Upper lobe of right lung (tissue), 1 donor: ENCODE results near the gene HOXC9. TPM values are rescaled to one million over a fixed set of nuclear protein-coding genes. Genes with fewer than 3 reads are reported as not detected.
"Not testable (repeated sequence)": the region's sequence is repeated elsewhere in the genome, so short reads cannot be mapped to it uniquely, and the experiment has no call there.

Experiments
- ATAC-seq: fragments of 200-7000 bp; cut with Tn5 transposase; one replicate; pipeline ENCODE4 v1.9.1; 2020; ENCODE audit warnings: mild to moderate bottlenecking, moderate library complexity
- DNase-seq: peaks from one replicate; pipeline ENCODE4 v3.0.0-alpha.2; 2020
- H3K27ac ChIP-seq: fragments of 200-600 bp; one replicate; pipeline ENCODE4 v1.8.0; 2022
- H3K27me3 ChIP-seq: fragments of 200-600 bp; one replicate; pipeline ENCODE4 v1.8.0; 2022; ENCODE audit warnings: mild to moderate bottlenecking
- H3K36me3 ChIP-seq: fragments of 200-600 bp; one replicate; pipeline ENCODE4 v1.8.0; 2022
- H3K4me1 ChIP-seq: fragments of 200-600 bp; one replicate; pipeline ENCODE4 v1.8.0; 2022
- H3K4me3 ChIP-seq: fragments of 200-600 bp; one replicate; pipeline ENCODE4 v1.8.0; 2022; ENCODE audit warnings: mild to moderate bottlenecking
- H3K9me3 ChIP-seq: fragments of 200-600 bp; one replicate; pipeline ENCODE4 v1.8.0; 2022
- intact Hi-C: fragments of 100-400 bp; cut with DNase I; formaldehyde crosslinking; loops from one replicate; pipeline ENCODE4 v1.11.0; 2022
- total RNA-seq: library from RNA; stranded (reverse); fragmentation: NEBNext Ultra II Directional; extraction: Animal tissue kit (Norgen Biotek cat#: 25700); gene quantifications from one replicate; pipeline ENCODE4 v1.2.1, GENCODE V29; 2021
- TF ChIP-seq, protein P1 (sequence below): fragments of 200-600 bp; IDR thresholded peaks from one replicate; pipeline ENCODE4 v1.8.0; 2022; ENCODE audit warnings: antibody characterized with exemption
- donor health status: DM: no; HTN: yes; CAD: no; lungs with severe emphysema.

Gene HOXC9
- total RNA-seq, 1 donor from 2014 or later, result 0.61 TPM

DNA sequence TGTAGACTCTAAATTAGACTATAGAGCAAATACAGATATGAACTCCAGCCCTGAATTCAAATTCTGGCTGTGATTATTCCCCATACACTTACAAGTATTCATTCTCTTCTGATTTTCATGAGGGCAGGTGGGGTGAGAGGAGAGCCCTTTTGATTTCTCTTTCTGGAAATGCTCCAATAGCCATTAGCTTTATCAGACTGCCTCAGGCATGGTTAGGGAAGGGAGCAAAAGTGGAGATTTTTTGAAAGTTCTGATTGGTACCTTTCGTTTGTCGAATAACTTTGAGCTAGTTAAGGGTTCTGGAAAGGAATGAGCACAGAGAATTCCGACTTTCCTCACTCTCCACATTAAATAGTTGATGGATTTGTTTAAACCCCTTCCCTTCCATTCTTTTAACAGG is 40.7 kb downstream of the HOXC9 start:
- H3K4me1 ChIP-seq, result no peaks in the 10 kb centered on the region
- H3K27ac ChIP-seq, result no peak overlapping the region
- ATAC-seq (no peak), DNase-seq (no peak)
- TF ChIP-seq, protein P1, sequence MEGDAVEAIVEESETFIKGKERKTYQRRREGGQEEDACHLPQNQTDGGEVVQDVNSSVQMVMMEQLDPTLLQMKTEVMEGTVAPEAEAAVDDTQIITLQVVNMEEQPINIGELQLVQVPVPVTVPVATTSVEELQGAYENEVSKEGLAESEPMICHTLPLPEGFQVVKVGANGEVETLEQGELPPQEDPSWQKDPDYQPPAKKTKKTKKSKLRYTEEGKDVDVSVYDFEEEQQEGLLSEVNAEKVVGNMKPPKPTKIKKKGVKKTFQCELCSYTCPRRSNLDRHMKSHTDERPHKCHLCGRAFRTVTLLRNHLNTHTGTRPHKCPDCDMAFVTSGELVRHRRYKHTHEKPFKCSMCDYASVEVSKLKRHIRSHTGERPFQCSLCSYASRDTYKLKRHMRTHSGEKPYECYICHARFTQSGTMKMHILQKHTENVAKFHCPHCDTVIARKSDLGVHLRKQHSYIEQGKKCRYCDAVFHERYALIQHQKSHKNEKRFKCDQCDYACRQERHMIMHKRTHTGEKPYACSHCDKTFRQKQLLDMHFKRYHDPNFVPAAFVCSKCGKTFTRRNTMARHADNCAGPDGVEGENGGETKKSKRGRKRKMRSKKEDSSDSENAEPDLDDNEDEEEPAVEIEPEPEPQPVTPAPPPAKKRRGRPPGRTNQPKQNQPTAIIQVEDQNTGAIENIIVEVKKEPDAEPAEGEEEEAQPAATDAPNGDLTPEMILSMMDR, result no peak
- peaks cover 83% of the 10 kb centered on the region for H3K27me3 ChIP-seq
- H3K4me3 ChIP-seq, result no peak overlapping the region
- no peaks in the 10 kb centered on the region for H3K36me3 ChIP-seq
- intact Hi-C loops, result no loop called here
- H3K9me3 ChIP-seq, result no peaks in the 10 kb centered on the region

- DNase-seq, result no peak
- no peak for ATAC-seq
- H3K36me3 ChIP-seq, result no peaks in the 10 kb centered on the region
- no peaks in the 10 kb centered on the region for H3K9me3 ChIP-seq
- intact Hi-C loops, result no loop called here
- TF ChIP-seq, protein P1, result no peak
- no peaks in the 10 kb centered on the region for H3K4me1 ChIP-seq
- H3K4me3 ChIP-seq, result no peak overlapping the region
- H3K27ac ChIP-seq, result no peak overlapping the region
- H3K27me3 ChIP-seq, result peaks cover 83% of the 10 kb centered on the region
Observed at GRCh38 chr12:54041097-54041690, 41.2 kb downstream of the HOXC9 start.

- H3K9me3 ChIP-seq, H3K4me1 ChIP-seq, ATAC-seq, DNase-seq, H3K4me3 ChIP-seq, H3K27ac ChIP-seq, intact Hi-C loops, H3K36me3 ChIP-seq: not testable (repeated sequence)
- H3K27me3 ChIP-seq, result peaks cover 83% of the 10 kb centered on the region
Observed at GRCh38 chr12:54042033-54042432, 42.1 kb downstream of the HOXC9 start.

- Histone ChIP-seq H3K4me1 (no peaks in the 10 kb centered on the region), H3K27me3 (peaks cover 86% of the 10 kb centered on the region), H3K27ac (no peak overlapping the region), H3K36me3 (no peaks in the 10 kb centered on the region), H3K9me3 (no peaks in the 10 kb centered on the region), H3K4me3 (no peak overlapping the region)
- no peak for DNase-seq
- intact Hi-C loops, result no loop called here
- TF ChIP-seq, protein P1, result no peak
- ATAC-seq, result no peak
Observed at GRCh38 chr12:54042970-54043853, 43.3 kb downstream of the HOXC9 start.

DNA sequence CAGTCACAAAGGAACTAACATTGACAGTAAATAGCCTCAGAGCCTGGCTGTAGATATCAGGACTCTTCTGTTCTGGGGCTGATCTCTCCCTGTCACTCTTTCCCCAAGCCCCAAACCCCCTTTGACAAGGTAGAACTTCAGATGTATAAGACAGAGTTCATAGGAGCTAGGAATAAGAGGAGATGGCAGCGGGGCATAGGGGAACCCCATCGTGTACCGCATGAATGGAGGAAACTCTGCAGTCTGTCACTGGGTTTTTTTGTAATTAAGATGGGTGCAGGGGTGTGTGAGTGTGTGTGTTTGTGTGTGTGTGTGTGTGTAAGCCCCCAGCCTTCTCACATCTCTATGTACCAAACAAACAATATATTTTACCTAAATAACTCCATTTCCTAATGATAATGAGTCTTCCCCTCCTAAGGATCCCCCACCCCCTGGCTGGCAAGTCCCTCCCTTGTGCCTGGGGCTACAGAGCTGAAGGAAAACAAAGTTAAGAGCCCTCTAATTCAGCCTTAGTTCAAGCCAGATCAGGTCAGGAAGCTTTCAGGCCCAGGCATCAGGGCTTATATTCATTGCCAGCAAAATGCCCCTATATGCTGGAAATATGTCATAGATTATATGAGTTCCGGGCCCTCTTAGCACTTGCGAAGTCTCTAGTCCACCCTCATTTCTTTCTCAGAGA is 44.6 kb downstream of the HOXC9 start:
- H3K4me1 ChIP-seq, result no peaks in the 10 kb centered on the region
- H3K36me3 ChIP-seq, result no peaks in the 10 kb centered on the region
- no peaks in the 10 kb centered on the region for H3K9me3 ChIP-seq
- H3K4me3 ChIP-seq, result no peak overlapping the region
- H3K27me3 ChIP-seq, result peaks cover 87% of the 10 kb centered on the region
- intact Hi-C loops, result no loop called here
- ATAC-seq (no peak), DNase-seq (no peak)
- TF ChIP-seq, protein P1, result no peak
- no peak overlapping the region for H3K27ac ChIP-seq

DNA sequence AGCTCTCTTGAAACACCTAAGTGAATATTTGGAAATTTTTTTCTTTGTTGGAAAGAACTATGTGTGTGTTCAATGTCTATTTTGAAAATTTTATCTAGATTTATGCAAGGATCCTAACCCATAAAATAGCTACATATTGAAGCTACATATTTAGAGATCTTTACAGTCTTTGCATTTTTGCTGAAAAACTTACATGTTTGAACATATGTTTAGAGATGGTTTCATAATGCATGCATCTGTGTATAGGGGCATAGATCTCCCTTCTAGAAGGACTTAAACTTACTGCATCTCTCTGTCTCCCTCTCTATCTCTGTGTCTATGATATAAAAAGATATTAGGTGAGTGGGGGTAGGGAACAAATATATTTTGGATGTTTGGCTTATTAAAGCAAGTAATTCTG is 45.4 kb downstream of the HOXC9 start:
- no peak for ATAC-seq
- Histone ChIP-seq H3K4me3 (no peak overlapping the region), H3K27me3 (peaks cover 86% of the 10 kb centered on the region), H3K36me3 (no peaks in the 10 kb centered on the region), H3K4me1 (no peaks in the 10 kb centered on the region), H3K27ac (no peak overlapping the region), H3K9me3 (no peaks in the 10 kb centered on the region)
- TF ChIP-seq, protein P1, result no peak
- DNase-seq, result no peak
- intact Hi-C loops, result no loop called here
